Frontal cortex (tissue), 4 donors: ENCODE data around the gene CRBN. TPM values are rescaled to one million over a fixed set of nuclear protein-coding genes. Genes with fewer than 3 reads are reported as not detected.
A peak's percentile ranks its signal among the peaks of the same experiment; 100 is the strongest.

Experiments
- DNase-seq, 2 donors: peaks; one replicate each; pipeline ENCODE4 v3.0.0; 2012; ENCODE audit warnings: low spot score in 2 of 2
- FAIRE-seq: peaks from 2 replicates; lab custom pipeline; 2012; peaks lifted over from hg19 to GRCh38; lab: Jason Lieb, UNC
- total RNA-seq: library from RNA; depleted of rRNA; stranded (reverse); fragments of >200 nt; gene quantifications from one replicate; pipeline ENCODE4 v1.2.3, GENCODE V29; 2014
- donor health status: control.
- donor health status: control.
- donor health status: control.

The CRBN gene
- total RNA-seq, 1 donor from 2014 or later: 194 TPM

GRCh38 chr3:3177861-3178497 lies 1.5 kb downstream of the CRBN start:
- FAIRE-seq (no peak), DNase-seq (peak in 1 of 2 donors; percentile 28)

GRCh38 chr3:3172627-3173026 lies 6.9 kb downstream of the CRBN start:
- FAIRE-seq (no peak), DNase-seq (no peak)

GRCh38 chr3:3170998-3171397 lies 8.5 kb downstream of the CRBN start:
- FAIRE-seq: peak; percentile 8
- peak in 1 of 2 donors; percentile 11 for DNase-seq

- no peak for FAIRE-seq
- DNase-seq: no peak
Observed at GRCh38 chr3:3165650-3166049, 13.8 kb downstream of the CRBN start.

GRCh38 chr3:3165241-3165640 lies 14.2 kb downstream of the CRBN start:
- DNase-seq (no peak), FAIRE-seq (no peak)

GRCh38 chr3:3160826-3161225 lies 18.7 kb downstream of the CRBN start:
- FAIRE-seq (no peak), DNase-seq (no peak)

- DNase-seq (no peak), FAIRE-seq (no peak)
Observed at GRCh38 chr3:3157484-3157883, 22.0 kb downstream of the CRBN start.

GRCh38 chr3:3154879-3155610 lies 24.4 kb downstream of the CRBN start:
- DNase-seq (no peak), FAIRE-seq (no peak)

- FAIRE-seq (no peak), DNase-seq (no peak)
Observed at GRCh38 chr3:3151513-3151912, 28.0 kb downstream of the CRBN start.

- DNase-seq (no peak), FAIRE-seq (no peak)
Observed at GRCh38 chr3:3149560-3149959, 29.9 kb downstream of the CRBN start.

GRCh38 chr3:3145831-3146230 lies 33.7 kb downstream of the CRBN start:
- DNase-seq (no peak), FAIRE-seq (no peak)

- FAIRE-seq (no peak), DNase-seq (no peak)
Observed at GRCh38 chr3:3141939-3142338, 37.6 kb downstream of the CRBN start.

- DNase-seq: no peak
- no peak for FAIRE-seq
Observed at GRCh38 chr3:3137526-3137925, 42.0 kb downstream of the CRBN start.

- FAIRE-seq: no peak
- no peak for DNase-seq
Observed at GRCh38 chr3:3134750-3135448, 44.6 kb downstream of the CRBN start.

- DNase-seq (no peak), FAIRE-seq (no peak)
Observed at GRCh38 chr3:3133500-3133899, 46.0 kb downstream of the CRBN start.

GRCh38 chr3:3129579-3129978 lies 49.9 kb downstream of the CRBN start:
- no peak for DNase-seq
- no peak for FAIRE-seq

GRCh38 chr3:3127432-3128010 lies 52.0 kb downstream of the CRBN start:
- no peak for FAIRE-seq
- peak in 1 of 2 donors; percentile 8 for DNase-seq

GRCh38 chr3:3126477-3127431 lies 52.7 kb downstream of the CRBN start, which contains the start of gene TRNT1:
TRNT1 (plus strand) TSS chr3:3126940; CDS start chr3:3129041, 2,101 bp downstream.
- DNase-seq (peak; percentile 93 to 95), FAIRE-seq (no peak)

GRCh38 chr3:3125977-3126376 lies 53.5 kb downstream of the CRBN start:
- no peak for FAIRE-seq
- DNase-seq: no peak
